ENCODE results near the gene THUMPD2.
"Not testable (repeated sequence)": the region's sequence is repeated elsewhere in the genome, so short reads cannot be mapped to it uniquely, and the experiment has no call there.

Gene THUMPD2

DNA sequence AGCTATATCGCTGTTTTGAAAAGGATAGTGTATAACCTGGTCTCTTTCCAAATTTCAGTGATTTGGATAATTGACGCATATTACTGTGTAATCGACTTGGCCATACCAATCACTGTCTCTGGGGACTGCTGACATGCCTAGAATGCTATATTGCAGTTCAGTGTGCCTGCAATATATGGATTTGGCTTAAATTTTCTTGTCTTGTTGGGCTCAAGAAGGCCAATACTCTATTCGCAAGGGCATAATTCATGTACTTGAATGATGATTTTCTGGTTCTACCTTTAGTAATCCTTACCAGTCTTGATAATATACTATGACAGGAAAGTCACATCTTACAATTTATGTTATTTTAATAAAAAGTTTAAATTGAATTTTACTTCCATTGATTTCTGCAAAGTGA lies 21.7 kb upstream of the THUMPD2 start:
- Histone ChIP-seq H4K20me1 (ENCODE audit: insufficient read depth, low read length, poor library complexity, severe bottlenecking) (no peaks in the 10 kb centered on the region), H3K4me1 (ENCODE audit: insufficient read depth, low read length, poor library complexity, severe bottlenecking) (no peaks in the 10 kb centered on the region), H3K27me3 (ENCODE audit: insufficient read depth, low read length, poor library complexity, severe bottlenecking) (no peaks in the 10 kb centered on the region), H3F3A (ENCODE audit: low read depth) (no peaks in the 10 kb centered on the region), H3K4me3 (ENCODE audit: low read length, poor library complexity, severe bottlenecking) (no peak overlapping the region), H3K79me2 (ENCODE audit: insufficient read depth, low read length) (no peaks in the 10 kb centered on the region), H3K9me2 (replicated peaks; ENCODE audit: low read depth, low read length) (no peaks in the 10 kb centered on the region), H3K9ac (ENCODE audit: low read depth, low read length, poor library complexity, severe bottlenecking) (no peak overlapping the region), H3K9me3 (ENCODE audit: insufficient read depth, low read depth, low read length) (peaks cover 23% of the 10 kb centered on the region), H2AFZ (ENCODE audit: low read length) (no peak overlapping the region), H3K36me3 (ENCODE audit: insufficient read depth, low read length) (no peaks in the 10 kb centered on the region), H3K4me2 (ENCODE audit: low read depth, low read length, poor library complexity, severe bottlenecking) (no peak overlapping the region)
- no peak for TF ChIP-seq EZH2phosphoT487 (IDR thresholded peaks at IDR 0.05; ENCODE audit: borderline replicate concordance)
- TF ChIP-seq, protein P1, sequence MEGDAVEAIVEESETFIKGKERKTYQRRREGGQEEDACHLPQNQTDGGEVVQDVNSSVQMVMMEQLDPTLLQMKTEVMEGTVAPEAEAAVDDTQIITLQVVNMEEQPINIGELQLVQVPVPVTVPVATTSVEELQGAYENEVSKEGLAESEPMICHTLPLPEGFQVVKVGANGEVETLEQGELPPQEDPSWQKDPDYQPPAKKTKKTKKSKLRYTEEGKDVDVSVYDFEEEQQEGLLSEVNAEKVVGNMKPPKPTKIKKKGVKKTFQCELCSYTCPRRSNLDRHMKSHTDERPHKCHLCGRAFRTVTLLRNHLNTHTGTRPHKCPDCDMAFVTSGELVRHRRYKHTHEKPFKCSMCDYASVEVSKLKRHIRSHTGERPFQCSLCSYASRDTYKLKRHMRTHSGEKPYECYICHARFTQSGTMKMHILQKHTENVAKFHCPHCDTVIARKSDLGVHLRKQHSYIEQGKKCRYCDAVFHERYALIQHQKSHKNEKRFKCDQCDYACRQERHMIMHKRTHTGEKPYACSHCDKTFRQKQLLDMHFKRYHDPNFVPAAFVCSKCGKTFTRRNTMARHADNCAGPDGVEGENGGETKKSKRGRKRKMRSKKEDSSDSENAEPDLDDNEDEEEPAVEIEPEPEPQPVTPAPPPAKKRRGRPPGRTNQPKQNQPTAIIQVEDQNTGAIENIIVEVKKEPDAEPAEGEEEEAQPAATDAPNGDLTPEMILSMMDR (conservative IDR thresholded peaks at IDR 0.05; ENCODE audit: low read length) = no peak

- Histone ChIP-seq H4K20me1 (ENCODE audit: insufficient read depth, low read length, poor library complexity, severe bottlenecking) (no peaks in the 10 kb centered on the region), H2AFZ (ENCODE audit: low read length) (no peak overlapping the region), H3K9me2 (replicated peaks; ENCODE audit: low read depth, low read length) (no peaks in the 10 kb centered on the region), H3K4me2 (ENCODE audit: low read depth, low read length, poor library complexity, severe bottlenecking) (no peak overlapping the region), H3K4me3 (ENCODE audit: low read length, poor library complexity, severe bottlenecking) (no peak overlapping the region), H3K27me3 (ENCODE audit: insufficient read depth, low read length, poor library complexity, severe bottlenecking) (no peaks in the 10 kb centered on the region), H3F3A (ENCODE audit: low read depth) (no peaks in the 10 kb centered on the region; the same call in 1 of the 2 replicates), H3K9me3 (ENCODE audit: insufficient read depth, low read depth, low read length) (peaks cover 3% of the 10 kb centered on the region; the same call in 1 of the 2 replicates), H3K36me3 (ENCODE audit: insufficient read depth, low read length) (no peaks in the 10 kb centered on the region), H3K9ac (ENCODE audit: low read depth, low read length, poor library complexity, severe bottlenecking) (no peak overlapping the region), H3K79me2 (ENCODE audit: insufficient read depth, low read length) (no peaks in the 10 kb centered on the region), H3K4me1 (ENCODE audit: insufficient read depth, low read length, poor library complexity, severe bottlenecking) (peaks cover 16% of the 10 kb centered on the region)
- no peak for TF ChIP-seq EZH2phosphoT487 (IDR thresholded peaks at IDR 0.05; ENCODE audit: borderline replicate concordance)
- TF ChIP-seq, protein P1 (conservative IDR thresholded peaks at IDR 0.05; ENCODE audit: low read length) = no peak
Measured at GRCh38 chr2:39796134-39796533, 17.1 kb upstream of the THUMPD2 start.

DNA sequence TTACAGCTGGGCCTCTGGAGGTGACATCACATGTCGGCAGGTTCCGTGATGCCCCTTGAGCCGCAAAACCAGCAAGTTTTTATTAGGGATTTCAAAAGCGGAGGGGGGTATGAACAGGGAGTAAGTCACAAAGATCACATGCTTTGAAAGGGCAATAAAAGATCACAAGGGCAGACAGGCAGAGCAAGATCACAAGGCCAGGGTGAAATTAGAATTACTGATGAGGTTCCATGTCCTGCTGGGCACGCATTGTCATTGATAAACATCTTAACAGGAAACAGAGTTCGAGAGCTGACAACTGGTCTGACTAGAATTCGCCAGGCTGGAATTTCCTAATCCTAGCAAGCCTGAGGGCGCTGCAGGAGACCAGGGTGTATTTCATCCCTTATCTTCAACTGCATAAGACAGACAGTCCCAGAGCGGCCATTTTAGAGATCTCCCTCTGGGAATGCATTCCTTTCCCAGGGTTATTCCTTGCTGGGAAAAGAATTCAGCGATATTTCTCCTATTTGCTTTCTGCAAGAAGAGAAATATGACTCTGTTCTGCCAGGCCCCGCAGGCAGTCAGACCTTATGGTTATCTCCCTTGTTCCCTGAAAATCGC lies 11.3 kb upstream of the THUMPD2 start:
- H3K79me2 ChIP-seq (ENCODE audit: insufficient read depth, low read length); H2AFZ ChIP-seq (ENCODE audit: low read length); H3K9me3 ChIP-seq (ENCODE audit: insufficient read depth, low read depth, low read length); H3F3A ChIP-seq (ENCODE audit: low read depth); H3K4me3 ChIP-seq (ENCODE audit: low read length, poor library complexity, severe bottlenecking); H3K4me2 ChIP-seq (ENCODE audit: low read depth, low read length, poor library complexity, severe bottlenecking); H3K36me3 ChIP-seq (ENCODE audit: insufficient read depth, low read length); H4K20me1 ChIP-seq (ENCODE audit: insufficient read depth, low read length, poor library complexity, severe bottlenecking); H3K27me3 ChIP-seq (ENCODE audit: insufficient read depth, low read length, poor library complexity, severe bottlenecking); H3K9ac ChIP-seq (ENCODE audit: low read depth, low read length, poor library complexity, severe bottlenecking); H3K9me2 ChIP-seq (replicated peaks; ENCODE audit: low read depth, low read length): not testable (repeated sequence)
- peaks cover 22% of the 10 kb centered on the region for H3K4me1 ChIP-seq (ENCODE audit: insufficient read depth, low read length, poor library complexity, severe bottlenecking)

- Histone ChIP-seq H3K9ac (ENCODE audit: low read depth, low read length, poor library complexity, severe bottlenecking) (no peak overlapping the region), H3K27me3 (ENCODE audit: insufficient read depth, low read length, poor library complexity, severe bottlenecking) (no peaks in the 10 kb centered on the region), H3K4me2 (ENCODE audit: low read depth, low read length, poor library complexity, severe bottlenecking) (no peak overlapping the region), H3F3A (ENCODE audit: low read depth) (no peaks in the 10 kb centered on the region), H3K9me2 (replicated peaks; ENCODE audit: low read depth, low read length) (no peaks in the 10 kb centered on the region), H3K9me3 (ENCODE audit: insufficient read depth, low read depth, low read length) (peaks cover 3% of the 10 kb centered on the region; the same call in 1 of the 2 replicates), H3K79me2 (ENCODE audit: insufficient read depth, low read length) (no peaks in the 10 kb centered on the region), H2AFZ (ENCODE audit: low read length) (no peak overlapping the region), H3K4me3 (ENCODE audit: low read length, poor library complexity, severe bottlenecking) (no peak overlapping the region), H3K36me3 (ENCODE audit: insufficient read depth, low read length) (no peaks in the 10 kb centered on the region), H4K20me1 (ENCODE audit: insufficient read depth, low read length, poor library complexity, severe bottlenecking) (no peaks in the 10 kb centered on the region), H3K4me1 (ENCODE audit: insufficient read depth, low read length, poor library complexity, severe bottlenecking) (peaks cover 9% of the 10 kb centered on the region)
- TF ChIP-seq, protein P1 (conservative IDR thresholded peaks at IDR 0.05; ENCODE audit: low read length) = no peak
- no peak for TF ChIP-seq EZH2phosphoT487 (IDR thresholded peaks at IDR 0.05; ENCODE audit: borderline replicate concordance)
Measured at GRCh38 chr2:39787950-39788349, 8.9 kb upstream of the THUMPD2 start.
